ENCODE measurements around the gene PKD2. TPM values are rescaled to one million over a fixed set of nuclear protein-coding genes. Genes with fewer than 3 reads are reported as not detected.

PKD2 gene
- total RNA-seq, 1 donor = 106 TPM

GRCh38 chr4:88054229-88054628 lies 46.8 kb downstream of the PKD2 start:
- Histone ChIP-seq H2AFZ (ENCODE audit: low read length) (no peak overlapping the region), H3K79me2 (ENCODE audit: insufficient read depth, low read length) (no peaks in the 10 kb centered on the region), H3K9me3 (ENCODE audit: low read depth, low read length) (no peaks in the 10 kb centered on the region), H3K4me1 (ENCODE audit: insufficient read depth, low read length) (no peaks in the 10 kb centered on the region), H3K4me2 (ENCODE audit: insufficient read depth, low read length) (no peak overlapping the region), H3K27ac (ENCODE audit: low read depth, low read length) (no peak overlapping the region), H3K27me3 (ENCODE audit: insufficient read depth, low read length) (no peaks in the 10 kb centered on the region), H3K4me3 (ENCODE audit: insufficient read depth, low read length) (no peak overlapping the region), H3K36me3 (ENCODE audit: insufficient read depth, low read length) (peaks cover 72% of the 10 kb centered on the region), H4K20me1 (ENCODE audit: insufficient read depth, low read length) (no peaks in the 10 kb centered on the region)
- no peak for DNase-seq (ENCODE audit: insufficient read length, low spot score, missing footprints)
- no peak for TF ChIP-seq CTCF (IDR thresholded peaks at IDR 0.05; ENCODE audit: extremely low read depth, low read depth, low read length)

- peak; percentile 54 for TF ChIP-seq CTCF (IDR thresholded peaks at IDR 0.05; ENCODE audit: extremely low read depth, low read depth, low read length)
- no peaks in the 10 kb centered on the region for H4K20me1 ChIP-seq (ENCODE audit: insufficient read depth, low read length)
- peak; percentile 38 for DNase-seq (ENCODE audit: insufficient read length, low spot score, missing footprints)
- no peaks in the 10 kb centered on the region for H3K4me1 ChIP-seq (ENCODE audit: insufficient read depth, low read length)
- no peak overlapping the region for H2AFZ ChIP-seq (ENCODE audit: low read length)
- H3K4me3 ChIP-seq (ENCODE audit: insufficient read depth, low read length) = no peak overlapping the region
- no peaks in the 10 kb centered on the region for H3K9me3 ChIP-seq (ENCODE audit: low read depth, low read length)
- no peaks in the 10 kb centered on the region for H3K79me2 ChIP-seq (ENCODE audit: insufficient read depth, low read length)
- no peaks in the 10 kb centered on the region for H3K27me3 ChIP-seq (ENCODE audit: insufficient read depth, low read length)
- no peak overlapping the region for H3K4me2 ChIP-seq (ENCODE audit: insufficient read depth, low read length)
- peaks cover 75% of the 10 kb centered on the region for H3K36me3 ChIP-seq (ENCODE audit: insufficient read depth, low read length)
- H3K27ac ChIP-seq (ENCODE audit: low read depth, low read length) = no peak overlapping the region
Measured at GRCh38 chr4:88054901-88055300, 47.5 kb downstream of the PKD2 start.

- no peaks in the 10 kb centered on the region for H3K4me1 ChIP-seq (ENCODE audit: insufficient read depth, low read length)
- no peaks in the 10 kb centered on the region for H3K79me2 ChIP-seq (ENCODE audit: insufficient read depth, low read length)
- H4K20me1 ChIP-seq (ENCODE audit: insufficient read depth, low read length) = no peaks in the 10 kb centered on the region
- no peak overlapping the region for H3K4me2 ChIP-seq (ENCODE audit: insufficient read depth, low read length)
- H2AFZ ChIP-seq (ENCODE audit: low read length) = no peak overlapping the region
- TF ChIP-seq CTCF (IDR thresholded peaks at IDR 0.05; ENCODE audit: extremely low read depth, low read depth, low read length) = no peak
- peaks cover 71% of the 10 kb centered on the region for H3K36me3 ChIP-seq (ENCODE audit: insufficient read depth, low read length)
- no peak overlapping the region for H3K4me3 ChIP-seq (ENCODE audit: insufficient read depth, low read length)
- no peaks in the 10 kb centered on the region for H3K9me3 ChIP-seq (ENCODE audit: low read depth, low read length)
- H3K27me3 ChIP-seq (ENCODE audit: insufficient read depth, low read length) = no peaks in the 10 kb centered on the region
- no peak for DNase-seq (ENCODE audit: insufficient read length, low spot score, missing footprints)
- no peak overlapping the region for H3K27ac ChIP-seq (ENCODE audit: low read depth, low read length)
Measured at GRCh38 chr4:88058295-88058694, 50.9 kb downstream of the PKD2 start.

- Histone ChIP-seq H3K4me3 (ENCODE audit: insufficient read depth, low read length) (no peak overlapping the region), H3K9me3 (ENCODE audit: low read depth, low read length) (no peaks in the 10 kb centered on the region), H3K27ac (ENCODE audit: low read depth, low read length) (no peak overlapping the region), H3K36me3 (ENCODE audit: insufficient read depth, low read length) (peaks cover 81% of the 10 kb centered on the region), H3K4me2 (ENCODE audit: insufficient read depth, low read length) (no peak overlapping the region), H4K20me1 (ENCODE audit: insufficient read depth, low read length) (no peaks in the 10 kb centered on the region), H3K4me1 (ENCODE audit: insufficient read depth, low read length) (no peaks in the 10 kb centered on the region), H3K79me2 (ENCODE audit: insufficient read depth, low read length) (no peaks in the 10 kb centered on the region), H2AFZ (ENCODE audit: low read length) (no peak overlapping the region), H3K27me3 (ENCODE audit: insufficient read depth, low read length) (no peaks in the 10 kb centered on the region)
- no peak for DNase-seq (ENCODE audit: insufficient read length, low spot score, missing footprints)
- TF ChIP-seq CTCF (IDR thresholded peaks at IDR 0.05; ENCODE audit: extremely low read depth, low read depth, low read length) = no peak
Measured at GRCh38 chr4:88059766-88060165, 52.3 kb downstream of the PKD2 start.

All from osteoblast (primary cell).